HT-29 (cell line): ENCODE measurements around the gene BATF3. TPM values are rescaled to one million over a fixed set of nuclear protein-coding genes. Genes with fewer than 3 reads are reported as not detected.

Experiments
- total RNA-seq: library from RNA; depleted of rRNA; stranded (reverse); fragments of >200 nt; shearing (Covaris generic); gene quantifications from 2 replicates; pipeline ENCODE4 v1.2.3, GENCODE V29; 2014; rRNA removed

Gene BATF3
- total RNA-seq, 1 experiment from 2014 or later = 0.23 TPM

Other genes starting within 250 kb of the BATF3 start
- gene ATF3, start 91.1 kb downstream of the BATF3 start, total RNA-seq = 104 and 105 TPM in 2 replicates
- gene NSL1, start 91.9 kb upstream of the BATF3 start, total RNA-seq = 19.4 and 28.8 TPM in 2 replicates
- 1.4 and 4.1 TPM in 2 replicates for gene TATDN3, start 92.1 kb upstream of the BATF3 start, total RNA-seq
- not detected in 2 replicates for gene SPATA45, start 147.8 kb upstream of the BATF3 start, total RNA-seq
- gene FLVCR1, start 158.4 kb upstream of the BATF3 start, total RNA-seq = 11.7 and 13.6 TPM in 2 replicates